ENCODE results near the gene GRID1. TPM values are rescaled to one million over a fixed set of nuclear protein-coding genes. Genes with fewer than 3 reads are reported as not detected.
A peak's percentile ranks its signal among the peaks of the same experiment; 100 is the strongest.

The GRID1 gene
- total RNA-seq, 1 donor from 2014 or later: under 0.01 TPM

DNA sequence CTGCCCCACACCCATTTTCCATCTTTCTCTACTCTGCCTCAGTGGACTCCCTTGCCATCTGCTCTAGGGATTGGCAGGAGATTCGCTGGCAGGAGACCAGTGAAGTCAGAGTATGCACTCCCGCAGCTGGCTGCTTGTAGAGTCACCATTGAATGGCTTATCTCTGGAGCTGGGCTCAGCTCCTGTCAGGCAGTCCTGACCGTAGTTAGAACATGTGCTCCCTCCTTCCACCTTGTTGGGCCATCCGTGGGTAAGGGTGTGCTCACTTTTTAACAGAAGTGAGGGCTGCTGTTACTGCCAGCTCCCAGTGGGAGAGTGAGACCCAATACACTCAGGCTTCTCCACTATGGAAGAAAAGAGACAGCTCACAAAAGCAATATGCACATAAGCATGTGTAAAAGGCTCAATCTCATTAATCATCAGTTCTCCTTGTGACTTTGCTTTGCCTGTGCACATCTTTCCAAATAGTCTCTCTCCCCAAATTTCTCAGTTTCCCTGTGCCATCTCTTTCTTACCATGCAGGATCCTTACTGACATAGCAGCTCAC is 773.3 kb downstream of the GRID1 start:
- no peak overlapping the region for H3K4me3 ChIP-seq (ENCODE audit: low read depth, low read length)
- no peaks in the 10 kb centered on the region for H3K36me3 ChIP-seq (ENCODE audit: control insufficient read depth, insufficient read depth, low read length)
- H3K27me3 ChIP-seq (ENCODE audit: control insufficient read depth, insufficient read depth, low read length): no peaks in the 10 kb centered on the region
- TF ChIP-seq CTCF (IDR thresholded peaks at IDR 0.05; ENCODE audit: insufficient read depth, low read length, severe bottlenecking): no peak
- DNase-seq (ENCODE audit: low read depth) (no peak), FAIRE-seq (no peak)

DNA sequence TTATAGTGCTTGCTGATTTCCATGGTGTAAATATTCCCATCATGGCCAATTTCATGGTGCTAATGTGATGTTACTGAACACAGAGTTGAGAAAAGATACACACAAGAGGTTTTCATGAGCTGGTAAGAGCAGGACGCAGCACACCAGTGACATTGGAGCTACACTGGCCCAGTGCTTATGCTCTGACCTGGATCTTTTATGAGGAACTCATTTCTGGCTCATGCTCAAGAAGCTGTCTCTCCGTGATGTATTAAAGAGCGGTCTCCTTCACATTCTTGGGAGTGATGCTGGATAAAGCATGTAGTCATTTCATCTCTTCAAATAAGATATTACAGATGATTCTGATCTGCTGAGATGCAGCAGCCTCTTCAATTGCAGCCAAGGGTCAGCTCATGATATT is 785.2 kb downstream of the GRID1 start:
- TF ChIP-seq CTCF (IDR thresholded peaks at IDR 0.05; ENCODE audit: insufficient read depth, low read length, severe bottlenecking): no peak
- FAIRE-seq (no peak), DNase-seq (ENCODE audit: low read depth) (no peak)
- Histone ChIP-seq H3K27me3 (ENCODE audit: control insufficient read depth, insufficient read depth, low read length) (no peaks in the 10 kb centered on the region), H3K4me3 (ENCODE audit: low read depth, low read length) (no peak overlapping the region), H3K36me3 (ENCODE audit: control insufficient read depth, insufficient read depth, low read length) (no peaks in the 10 kb centered on the region)

- H3K4me3 ChIP-seq (ENCODE audit: low read depth, low read length): no peak overlapping the region
- DNase-seq (ENCODE audit: low read depth) (peak; percentile 9), FAIRE-seq (no peak)
- H3K27me3 ChIP-seq (ENCODE audit: control insufficient read depth, insufficient read depth, low read length): no peaks in the 10 kb centered on the region
- no peak for TF ChIP-seq CTCF (IDR thresholded peaks at IDR 0.05; ENCODE audit: insufficient read depth, low read length, severe bottlenecking)
- H3K36me3 ChIP-seq (ENCODE audit: control insufficient read depth, insufficient read depth, low read length): no peaks in the 10 kb centered on the region
Observed at GRCh38 chr10:85580585-85580984, 786.0 kb downstream of the GRID1 start.

DNA sequence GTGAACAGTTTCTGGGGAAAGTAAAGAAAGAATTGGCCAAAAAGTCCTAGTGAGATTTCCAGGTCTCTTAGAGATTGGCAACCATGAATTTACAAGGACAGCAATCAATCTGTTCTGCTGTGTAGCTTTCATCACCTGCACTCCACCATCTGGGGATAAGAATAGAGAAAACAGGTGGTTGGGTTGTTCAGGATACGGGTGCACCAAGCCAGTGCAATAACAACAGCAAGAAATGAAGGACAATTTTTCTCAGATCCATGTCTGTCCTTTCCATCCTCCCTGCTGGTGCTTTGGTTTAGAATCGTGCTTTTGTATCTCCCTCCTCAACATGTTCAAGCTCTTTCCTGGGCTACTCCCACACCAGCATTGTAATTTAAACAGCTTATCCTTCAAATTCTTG is 787.7 kb downstream of the GRID1 start:
- no peak for TF ChIP-seq CTCF (IDR thresholded peaks at IDR 0.05; ENCODE audit: insufficient read depth, low read length, severe bottlenecking)
- FAIRE-seq (no peak), DNase-seq (ENCODE audit: low read depth) (no peak)
- Histone ChIP-seq H3K4me3 (ENCODE audit: low read depth, low read length) (no peak overlapping the region), H3K36me3 (ENCODE audit: control insufficient read depth, insufficient read depth, low read length) (no peaks in the 10 kb centered on the region), H3K27me3 (ENCODE audit: control insufficient read depth, insufficient read depth, low read length) (no peaks in the 10 kb centered on the region)

DNA sequence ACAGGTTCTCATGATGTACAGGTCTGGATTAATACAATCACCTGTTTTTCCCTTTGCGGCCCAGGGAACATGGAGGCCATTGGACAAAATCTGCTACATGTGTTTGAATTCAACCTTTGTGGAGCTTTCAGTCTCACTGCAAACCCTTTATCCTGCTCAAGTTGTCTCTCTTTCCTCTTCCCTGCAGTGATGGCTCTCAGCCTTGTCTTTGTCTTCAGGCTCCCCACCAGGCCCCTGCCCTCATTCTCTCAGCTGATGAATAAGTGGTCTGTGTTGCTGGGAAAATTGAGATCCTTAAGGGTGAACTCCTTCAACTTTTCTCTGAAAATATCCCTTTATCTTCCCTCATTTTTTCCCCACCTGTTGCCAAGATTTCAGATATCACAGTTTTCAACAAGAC is 791.2 kb downstream of the GRID1 start:
- no peak overlapping the region for H3K4me3 ChIP-seq (ENCODE audit: low read depth, low read length)
- no peaks in the 10 kb centered on the region for H3K36me3 ChIP-seq (ENCODE audit: control insufficient read depth, insufficient read depth, low read length)
- DNase-seq (ENCODE audit: low read depth): no peak
- no peaks in the 10 kb centered on the region for H3K27me3 ChIP-seq (ENCODE audit: control insufficient read depth, insufficient read depth, low read length)
- FAIRE-seq: no peak
- no peak for TF ChIP-seq CTCF (IDR thresholded peaks at IDR 0.05; ENCODE audit: insufficient read depth, low read length, severe bottlenecking)

- no peak for DNase-seq (ENCODE audit: low read depth)
- TF ChIP-seq CTCF (IDR thresholded peaks at IDR 0.05; ENCODE audit: insufficient read depth, low read length, severe bottlenecking): no peak
- no peaks in the 10 kb centered on the region for H3K27me3 ChIP-seq (ENCODE audit: control insufficient read depth, insufficient read depth, low read length)
- no peaks in the 10 kb centered on the region for H3K36me3 ChIP-seq (ENCODE audit: control insufficient read depth, insufficient read depth, low read length)
- FAIRE-seq: peak; percentile 55
- H3K4me3 ChIP-seq (ENCODE audit: low read depth, low read length): no peak overlapping the region
Observed at GRCh38 chr10:85570871-85571270, 795.7 kb downstream of the GRID1 start.

All from bronchial epithelial cell (primary cell).